ENCODE measurements around the gene SLC15A4.
"Not testable (repeated sequence)": the region's sequence is repeated elsewhere in the genome, so short reads cannot be mapped to it uniquely, and the experiment has no call there.

Gene SLC15A4

GRCh38 chr12:128852885-128853599, 29.3 kb upstream of the SLC15A4 start, which contains the start of gene GLT1D1:
Gene GLT1D1 (plus strand): TSS chr12:128853478. CDS start chr12:128853582, 104 bp downstream.
- POLR2A ChIA-PET: interaction anchor here (1.1 kb wide), 1 partner anchor 23 kb away, joined by 3 read pairs; no protein-coding TSS in a partner anchor

GRCh38 chr12:128852026-128852698, 28.4 kb upstream of the SLC15A4 start:
- no peak for TF ChIP-seq CTCF (IDR thresholded peaks at IDR 0.05; ENCODE audit: control extremely low read depth, extremely low read depth, low read depth, missing control alignments)
- no peak for DNase-seq (ENCODE audit: extremely low spot score)
- ChIA-PET CTCF (no interaction called here), POLR2A (no interaction called here)

More at GRCh38 chr12:128852885-128853599, 29.3 kb upstream of the SLC15A4 start, which contains the start of gene GLT1D1:
- CTCF ChIA-PET: interaction anchor here (1.0 to 1.2 kb wide), 2 partner anchors 12 to 31 kb away, joined by 3 read pairs; no protein-coding TSS in a partner anchor
- DNase-seq (ENCODE audit: extremely low spot score): peak; percentile 45
- TF ChIP-seq CTCF (IDR thresholded peaks at IDR 0.05; ENCODE audit: control extremely low read depth, extremely low read depth, low read depth, missing control alignments): no peak

DNA sequence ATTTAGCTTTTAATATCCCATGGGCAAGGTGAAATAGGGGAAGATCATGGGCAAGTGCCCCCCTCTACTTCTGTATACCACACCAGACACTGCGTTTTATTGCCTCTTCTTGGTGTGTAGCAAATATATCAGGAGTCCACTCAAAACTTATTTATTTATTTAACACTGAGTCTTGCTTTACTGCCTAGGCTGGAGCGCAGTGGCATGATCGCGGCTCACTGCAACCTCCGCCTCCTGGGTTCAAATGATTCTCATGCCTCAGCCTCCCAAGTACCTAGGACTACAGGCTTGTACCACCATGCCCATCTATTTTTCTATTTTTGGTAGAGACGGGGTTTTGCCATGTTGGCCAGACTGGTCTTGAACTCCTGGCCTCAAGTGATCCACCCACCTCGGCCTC, 27.7 kb upstream of the SLC15A4 start:
- POLR2A ChIA-PET; DNase-seq (ENCODE audit: extremely low spot score): not testable (repeated sequence)
- CTCF ChIA-PET: interaction anchor here (1.3 kb wide), 1 partner anchor 11 kb away, joined by 4 read pairs; no protein-coding TSS in a partner anchor

GRCh38 chr12:128850400-128850799, 26.6 kb upstream of the SLC15A4 start:
- ChIA-PET POLR2A (no interaction called here), CTCF (interaction anchor here (1.3 kb wide), 1 partner anchor 10 kb away, joined by 4 read pairs; no protein-coding TSS in a partner anchor)
- TF ChIP-seq CTCF (IDR thresholded peaks at IDR 0.05; ENCODE audit: control extremely low read depth, extremely low read depth, low read depth, missing control alignments): no peak
- DNase-seq (ENCODE audit: extremely low spot score): no peak

- POLR2A ChIA-PET; DNase-seq (ENCODE audit: extremely low spot score): not testable (repeated sequence)
- CTCF ChIA-PET: interaction anchor here (1.3 kb wide), 1 partner anchor 9 kb away, joined by 4 read pairs; no protein-coding TSS in a partner anchor
Observed at GRCh38 chr12:128849806-128850205, 26.0 kb upstream of the SLC15A4 start.

DNA sequence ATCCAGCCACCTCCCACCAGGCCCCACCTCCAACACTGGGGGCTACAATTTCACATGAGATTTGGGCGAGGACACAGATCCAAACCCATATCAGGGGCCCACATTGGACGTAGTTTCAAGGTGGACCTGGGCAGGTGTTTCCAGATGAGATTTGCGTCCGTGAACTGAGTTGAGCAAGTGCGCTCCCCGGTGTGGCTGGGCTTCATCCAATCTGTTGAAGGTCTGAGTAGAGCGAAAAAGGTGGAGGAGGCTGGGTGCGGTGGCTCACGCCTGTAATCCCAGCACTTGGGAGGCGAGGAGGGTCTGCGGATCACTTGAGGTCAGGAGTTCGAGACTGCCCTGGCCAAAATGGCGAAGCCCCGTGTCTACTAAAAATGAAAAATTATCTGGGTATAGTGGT, 24.6 kb upstream of the SLC15A4 start:
- no peak for TF ChIP-seq CTCF (IDR thresholded peaks at IDR 0.05; ENCODE audit: control extremely low read depth, extremely low read depth, low read depth, missing control alignments)
- no peak for DNase-seq (ENCODE audit: extremely low spot score)
- CTCF ChIA-PET: interaction anchor here (1.1 kb wide), 1 partner anchor 11 kb away, joined by 3 read pairs; no protein-coding TSS in a partner anchor
- POLR2A ChIA-PET: no interaction called here

GRCh38 chr12:128846671-128847070, 22.9 kb upstream of the SLC15A4 start:
- POLR2A ChIA-PET; CTCF ChIA-PET; DNase-seq (ENCODE audit: extremely low spot score): not testable (repeated sequence)

- CTCF ChIA-PET: interaction anchor here (1.0 to 1.4 kb wide), 2 partner anchors 10 to 14 kb away, joined by 3 to 4 read pairs; no protein-coding TSS in a partner anchor
- POLR2A ChIA-PET: no interaction called here
- no peak for DNase-seq (ENCODE audit: extremely low spot score)
- TF ChIP-seq CTCF (IDR thresholded peaks at IDR 0.05; ENCODE audit: control extremely low read depth, extremely low read depth, low read depth, missing control alignments): no peak
Observed at GRCh38 chr12:128844031-128844635, 20.4 kb upstream of the SLC15A4 start.
